ENCODE data around the gene LRRC63. TPM values are rescaled to one million over a fixed set of nuclear protein-coding genes. Genes with fewer than 3 reads are reported as not detected.

The LRRC63 gene
- total and polyA plus RNA-seq, 9 of the 15 experiments (the other 6 are each of a cell fraction or from before 2014, with no cell fraction given): 0.07 to 0.41 (median 0.24) TPM; not detected in 1

DNA sequence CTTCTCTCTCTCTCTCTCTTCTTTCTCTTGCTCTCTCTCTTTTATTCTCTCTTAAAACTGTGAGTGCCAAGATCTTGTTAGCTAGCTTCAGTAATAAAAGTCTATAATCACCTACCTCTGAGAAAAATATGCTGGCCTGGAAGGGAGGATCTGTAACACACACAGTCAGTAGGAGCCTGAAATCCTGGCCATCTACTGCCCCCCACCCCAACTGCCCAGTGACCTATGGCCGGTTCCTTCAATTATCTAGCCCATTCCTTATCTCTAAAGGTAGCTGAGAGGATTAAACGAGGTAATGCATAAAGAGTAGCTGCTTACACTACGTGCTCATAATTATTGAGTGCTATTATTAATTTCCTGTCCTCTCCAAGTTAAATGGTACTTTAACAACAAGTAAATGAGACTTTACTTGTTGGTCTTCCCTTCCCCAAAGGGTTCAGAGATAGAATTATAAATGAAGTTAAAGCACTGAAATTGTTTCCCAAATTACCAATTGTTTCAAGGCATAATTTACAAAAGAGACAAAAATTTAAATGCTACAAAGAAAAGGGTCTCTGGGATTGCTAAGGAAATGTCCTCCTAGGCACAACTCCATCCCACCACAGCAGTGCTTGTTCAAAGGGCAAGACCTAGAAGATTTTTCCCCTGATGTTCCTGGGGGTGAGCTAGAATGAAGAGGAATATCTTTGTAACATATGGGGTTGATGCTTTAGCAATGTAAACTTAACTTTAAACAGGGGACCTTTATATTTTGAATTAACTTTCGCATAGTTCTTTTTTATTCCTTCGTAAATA lies 31.6 kb upstream of the LRRC63 start (continued):
- TF ChIP-seq, protein P1, sequence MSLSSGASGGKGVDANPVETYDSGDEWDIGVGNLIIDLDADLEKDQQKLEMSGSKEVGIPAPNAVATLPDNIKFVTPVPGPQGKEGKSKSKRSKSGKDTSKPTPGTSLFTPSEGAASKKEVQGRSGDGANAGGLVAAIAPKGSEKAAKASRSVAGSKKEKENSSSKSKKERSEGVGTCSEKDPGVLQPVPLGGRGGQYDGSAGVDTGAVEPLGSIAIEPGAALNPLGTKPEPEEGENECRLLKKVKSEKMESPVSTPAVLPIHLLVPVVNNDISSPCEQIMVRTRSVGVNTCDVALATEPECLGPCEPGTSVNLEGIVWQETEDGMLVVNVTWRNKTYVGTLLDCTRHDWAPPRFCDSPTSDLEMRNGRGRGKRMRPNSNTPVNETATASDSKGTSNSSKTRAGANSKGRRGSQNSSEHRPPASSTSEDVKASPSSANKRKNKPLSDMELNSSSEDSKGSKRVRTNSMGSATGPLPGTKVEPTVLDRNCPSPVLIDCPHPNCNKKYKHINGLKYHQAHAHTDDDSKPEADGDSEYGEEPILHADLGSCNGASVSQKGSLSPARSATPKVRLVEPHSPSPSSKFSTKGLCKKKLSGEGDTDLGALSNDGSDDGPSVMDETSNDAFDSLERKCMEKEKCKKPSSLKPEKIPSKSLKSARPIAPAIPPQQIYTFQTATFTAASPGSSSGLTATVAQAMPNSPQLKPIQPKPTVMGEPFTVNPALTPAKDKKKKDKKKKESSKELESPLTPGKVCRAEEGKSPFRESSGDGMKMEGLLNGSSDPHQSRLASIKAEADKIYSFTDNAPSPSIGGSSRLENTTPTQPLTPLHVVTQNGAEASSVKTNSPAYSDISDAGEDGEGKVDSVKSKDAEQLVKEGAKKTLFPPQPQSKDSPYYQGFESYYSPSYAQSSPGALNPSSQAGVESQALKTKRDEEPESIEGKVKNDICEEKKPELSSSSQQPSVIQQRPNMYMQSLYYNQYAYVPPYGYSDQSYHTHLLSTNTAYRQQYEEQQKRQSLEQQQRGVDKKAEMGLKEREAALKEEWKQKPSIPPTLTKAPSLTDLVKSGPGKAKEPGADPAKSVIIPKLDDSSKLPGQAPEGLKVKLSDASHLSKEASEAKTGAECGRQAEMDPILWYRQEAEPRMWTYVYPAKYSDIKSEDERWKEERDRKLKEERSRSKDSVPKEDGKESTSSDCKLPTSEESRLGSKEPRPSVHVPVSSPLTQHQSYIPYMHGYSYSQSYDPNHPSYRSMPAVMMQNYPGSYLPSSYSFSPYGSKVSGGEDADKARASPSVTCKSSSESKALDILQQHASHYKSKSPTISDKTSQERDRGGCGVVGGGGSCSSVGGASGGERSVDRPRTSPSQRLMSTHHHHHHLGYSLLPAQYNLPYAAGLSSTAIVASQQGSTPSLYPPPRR (CRISPR knock-in tag; IDR thresholded peaks at IDR 0.05; ENCODE audit: borderline replicate concordance): no peak
- TF ChIP-seq NFE2L1 (tag; IDR thresholded peaks at IDR 0.05; ENCODE audit: borderline replicate concordance, low read depth) (no peak), ZNF584 (CRISPR knock-in tag; IDR thresholded peaks at IDR 0.05; ENCODE audit: low read depth) (no peak), DDX20 (tag; IDR thresholded peaks at IDR 0.05; ENCODE audit: low read depth) (no peak), KDM1A (IDR thresholded peaks at IDR 0.05) (no peak), SIN3B (IDR thresholded peaks at IDR 0.05; ENCODE audit: low read depth) (no peak), SREBF2 (CRISPR knock-in tag; IDR thresholded peaks at IDR 0.05) (no peak)
- TF ChIP-seq, protein P2, sequence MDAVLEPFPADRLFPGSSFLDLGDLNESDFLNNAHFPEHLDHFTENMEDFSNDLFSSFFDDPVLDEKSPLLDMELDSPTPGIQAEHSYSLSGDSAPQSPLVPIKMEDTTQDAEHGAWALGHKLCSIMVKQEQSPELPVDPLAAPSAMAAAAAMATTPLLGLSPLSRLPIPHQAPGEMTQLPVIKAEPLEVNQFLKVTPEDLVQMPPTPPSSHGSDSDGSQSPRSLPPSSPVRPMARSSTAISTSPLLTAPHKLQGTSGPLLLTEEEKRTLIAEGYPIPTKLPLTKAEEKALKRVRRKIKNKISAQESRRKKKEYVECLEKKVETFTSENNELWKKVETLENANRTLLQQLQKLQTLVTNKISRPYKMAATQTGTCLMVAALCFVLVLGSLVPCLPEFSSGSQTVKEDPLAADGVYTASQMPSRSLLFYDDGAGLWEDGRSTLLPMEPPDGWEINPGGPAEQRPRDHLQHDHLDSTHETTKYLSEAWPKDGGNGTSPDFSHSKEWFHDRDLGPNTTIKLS (IDR thresholded peaks at IDR 0.05; ENCODE audit: borderline replicate concordance, low read depth): no peak

All from K562 (cell line).